ENCODE data around the gene EVA1A. TPM values are rescaled to one million over a fixed set of nuclear protein-coding genes. Genes with fewer than 3 reads are reported as not detected.
"Not testable (repeated sequence)": the region's sequence is repeated elsewhere in the genome, so short reads cannot be mapped to it uniquely, and the experiment has no call there.

The EVA1A gene
- polyA plus RNA-seq, 3 donors: 12.3 to 16.6 (median 15.6) TPM

DNA sequence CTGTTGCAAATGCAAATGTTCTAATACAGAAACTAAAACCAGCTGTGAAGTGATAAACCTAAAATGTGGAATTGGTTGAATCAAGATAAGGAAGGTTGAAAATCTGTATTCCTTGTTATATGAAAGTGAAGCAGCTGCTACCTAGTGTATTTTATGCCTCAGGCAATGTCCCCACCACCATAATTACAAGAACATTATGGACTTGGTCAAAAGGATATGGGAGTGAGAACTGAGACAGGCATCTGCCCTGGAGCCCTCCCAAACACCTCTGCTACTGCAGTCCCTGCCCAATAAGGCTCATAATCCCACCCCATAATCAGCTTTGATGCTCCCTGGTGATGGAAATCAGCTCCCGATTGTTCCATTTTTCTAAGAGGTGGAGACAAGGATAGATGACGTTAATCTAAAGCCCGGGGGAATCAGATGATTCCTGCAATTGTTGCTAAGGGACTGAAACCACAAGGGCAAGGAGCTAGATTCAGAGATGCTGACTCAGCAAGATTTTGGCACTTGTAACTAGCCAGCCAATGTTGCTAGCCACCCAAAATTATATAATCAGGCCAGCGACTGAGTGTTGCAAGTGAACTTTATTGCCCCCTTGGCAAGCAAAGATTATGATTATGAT, 69.5 kb downstream of the EVA1A start:
- no peak for DNase-seq (ENCODE audit: low read depth in 3 of 3, low spot score in 2 of 3)

GRCh38 chr2:75489721-75490120, 71.0 kb downstream of the EVA1A start:
- no peak for DNase-seq (ENCODE audit: low read depth in 3 of 3, low spot score in 2 of 3)

DNA sequence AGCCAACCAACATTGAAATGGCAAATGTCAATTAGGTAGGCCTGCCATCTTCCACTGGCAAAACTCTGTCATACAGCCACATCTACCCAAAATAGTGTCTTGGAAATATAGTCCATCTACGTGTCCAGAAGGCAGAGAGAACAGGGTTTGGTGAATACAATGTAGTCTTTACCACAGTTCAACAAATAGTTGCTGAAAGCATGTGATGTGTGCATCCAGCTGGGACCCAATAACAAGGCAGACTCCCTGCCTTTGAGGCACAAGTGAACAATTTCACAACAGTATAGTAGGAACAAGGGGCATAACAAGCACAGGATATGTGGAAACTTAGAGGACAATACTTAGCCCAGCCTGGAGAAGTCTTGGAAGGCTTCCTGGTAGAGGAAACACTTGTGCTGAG, 72.6 kb downstream of the EVA1A start:
- DNase-seq (ENCODE audit: low read depth in 3 of 3, low spot score in 2 of 3): no peak

- DNase-seq (ENCODE audit: low read depth in 3 of 3, low spot score in 2 of 3): not testable (repeated sequence)
Measured at GRCh38 chr2:75486735-75487134, 74.0 kb downstream of the EVA1A start.

- DNase-seq (ENCODE audit: low read depth in 3 of 3, low spot score in 2 of 3): no peak
Measured at GRCh38 chr2:75484840-75485239, 75.9 kb downstream of the EVA1A start.

DNA sequence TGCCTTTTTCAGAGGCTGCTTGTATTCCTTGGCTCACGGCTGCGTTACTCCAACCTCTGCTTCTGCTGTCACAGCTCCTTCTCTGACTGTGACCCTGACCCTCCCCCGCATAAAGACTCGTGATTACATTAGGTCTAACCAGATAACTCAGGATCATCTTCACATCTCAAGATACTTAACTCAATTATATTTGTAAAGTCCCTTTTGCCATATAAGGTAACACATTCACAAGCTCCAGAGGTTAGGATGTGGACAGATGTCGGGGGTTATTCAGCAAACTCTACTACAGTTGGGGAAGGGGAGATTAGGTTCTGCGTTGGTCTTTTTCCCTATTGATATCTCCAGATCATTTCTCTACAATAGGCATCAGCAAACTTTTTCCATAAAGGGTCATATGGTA, 76.9 kb downstream of the EVA1A start:
- DNase-seq (ENCODE audit: low read depth in 3 of 3, low spot score in 2 of 3): no peak

GRCh38 chr2:75482398-75482797, 78.3 kb downstream of the EVA1A start:
- DNase-seq (ENCODE audit: low read depth in 3 of 3, low spot score in 2 of 3): no peak

DNA sequence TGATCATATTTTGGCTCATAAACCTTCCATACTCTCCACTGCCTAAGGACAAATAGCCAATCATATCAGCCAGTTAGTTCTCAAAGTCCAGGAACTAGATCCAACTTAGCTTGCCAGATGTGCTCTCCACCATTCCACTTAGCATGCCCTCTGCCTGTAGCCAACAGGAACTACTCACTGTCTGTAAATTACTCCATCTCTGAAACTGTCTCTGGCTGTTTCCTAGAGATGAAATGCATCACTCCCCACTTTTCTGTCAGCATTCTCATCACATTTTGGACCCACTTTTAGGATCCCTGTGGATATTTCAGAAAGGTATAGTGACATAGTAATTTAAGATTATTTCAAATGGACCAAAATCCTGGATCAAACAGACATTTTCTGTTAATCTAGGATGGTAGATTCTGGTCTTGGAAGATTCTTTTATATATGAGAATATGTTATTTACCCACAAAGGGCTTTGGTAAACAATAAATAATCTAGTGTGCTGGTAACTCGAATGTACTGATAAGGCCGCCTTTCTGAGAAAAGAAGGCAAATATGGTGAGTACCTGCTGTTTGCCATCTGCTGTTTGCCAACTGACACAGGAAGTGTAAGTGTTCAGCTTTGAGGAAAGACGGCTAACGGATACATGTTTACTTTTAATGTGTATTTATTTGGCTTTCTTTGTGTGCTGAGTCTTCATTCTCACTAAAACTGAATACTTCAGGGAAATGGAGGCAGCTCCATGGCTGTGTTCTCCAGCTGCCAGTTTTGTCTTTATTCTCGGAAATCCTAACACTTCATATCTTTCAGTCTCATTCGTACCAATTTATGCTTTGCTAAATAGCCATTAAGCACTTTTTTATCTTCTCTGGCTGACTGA, 79.5 kb downstream of the EVA1A start:
- DNase-seq (ENCODE audit: low read depth in 3 of 3, low spot score in 2 of 3): no peak

DNA sequence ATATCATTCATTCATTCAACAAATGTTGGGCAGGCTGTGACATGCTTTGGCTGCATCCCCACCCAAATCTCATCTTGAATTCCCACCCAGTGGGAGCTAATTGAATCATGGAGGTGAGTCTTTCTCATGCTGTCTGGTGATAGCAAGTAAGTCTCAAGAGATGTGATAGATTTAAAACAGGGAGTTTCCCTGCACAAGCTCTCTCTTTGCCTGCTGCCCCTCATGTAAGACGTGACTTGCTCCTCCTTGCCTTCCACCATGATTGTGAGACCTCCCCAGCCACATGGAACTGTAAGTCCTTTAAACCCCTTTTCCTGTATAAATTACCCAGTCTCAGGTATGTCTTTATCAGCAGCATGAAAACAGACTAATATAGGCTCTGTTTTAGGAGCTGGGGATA, 83.0 kb downstream of the EVA1A start:
- not testable (repeated sequence) for DNase-seq (ENCODE audit: low read depth in 3 of 3, low spot score in 2 of 3)

- peak; percentile 37 to 41 (median 39) for DNase-seq (ENCODE audit: low read depth in 3 of 3, low spot score in 2 of 3)
Measured at GRCh38 chr2:75476761-75477160, 84.0 kb downstream of the EVA1A start.

GRCh38 chr2:75475976-75476375, 84.8 kb downstream of the EVA1A start:
- no peak for DNase-seq (ENCODE audit: low read depth in 3 of 3, low spot score in 2 of 3)

- DNase-seq (ENCODE audit: low read depth in 3 of 3, low spot score in 2 of 3): no peak
Measured at GRCh38 chr2:75475049-75475448, 85.7 kb downstream of the EVA1A start.

- DNase-seq (ENCODE audit: low read depth in 3 of 3, low spot score in 2 of 3): no peak
Measured at GRCh38 chr2:75474115-75474514, 86.6 kb downstream of the EVA1A start.

DNA sequence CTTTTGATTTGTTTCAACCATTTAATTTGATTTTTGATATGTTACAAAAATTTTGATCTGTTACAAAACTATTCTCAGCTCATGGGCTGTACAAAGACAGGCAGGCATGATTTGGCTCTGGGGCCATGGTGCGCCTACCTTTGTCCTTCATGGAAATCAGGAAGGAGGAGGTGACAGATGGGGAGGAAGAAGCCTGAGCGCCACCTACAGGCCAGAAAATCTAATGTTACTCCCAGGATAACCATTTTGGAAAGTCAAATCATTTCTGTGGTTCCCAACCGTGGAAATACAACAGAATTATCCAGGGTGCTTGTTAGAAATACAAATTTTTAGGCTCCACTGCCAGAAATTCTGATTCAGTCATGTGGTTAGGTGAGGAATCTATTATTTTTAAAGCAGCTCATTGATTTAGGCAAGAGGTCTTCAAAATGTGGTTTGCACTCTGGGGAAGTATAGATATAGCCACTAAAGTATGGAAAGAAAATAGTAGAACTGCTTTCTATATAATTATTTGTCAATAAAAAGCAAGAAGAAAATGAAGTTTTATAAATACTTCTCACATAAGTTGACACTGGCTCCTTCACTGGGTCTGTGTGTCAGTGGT, 93.9 kb downstream of the EVA1A start:
- no peak for DNase-seq (ENCODE audit: low read depth in 3 of 3, low spot score in 2 of 3)

DNA sequence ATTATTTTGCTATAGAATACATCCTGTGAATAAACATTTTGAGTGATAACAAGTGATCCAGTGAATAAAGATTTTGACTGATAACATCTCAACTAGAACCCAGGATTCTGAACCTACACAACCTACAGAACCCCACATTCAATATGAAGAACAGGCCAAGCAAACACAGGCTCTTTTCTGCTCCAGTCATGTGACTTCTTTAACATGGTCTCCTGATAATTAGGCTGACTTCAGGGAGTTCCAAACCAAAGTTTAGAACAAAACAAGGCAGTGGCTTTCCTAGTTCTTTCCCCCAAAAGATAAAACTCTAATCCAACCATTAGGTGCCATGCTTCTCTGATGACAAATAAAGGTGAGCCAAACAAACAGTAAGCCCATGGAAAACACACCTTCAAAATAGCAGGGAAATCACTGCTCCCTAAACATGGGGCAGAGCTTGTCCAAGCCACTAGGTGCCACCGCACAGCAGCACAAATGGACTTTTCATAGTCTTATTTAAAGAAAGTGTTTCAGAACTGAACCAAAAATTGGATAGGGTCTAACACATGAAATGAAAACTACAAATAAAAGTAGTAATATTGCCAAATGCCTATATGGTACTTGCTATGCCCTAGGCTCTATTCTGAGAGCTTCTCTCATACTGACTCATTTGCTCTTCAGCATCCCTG, 95.3 kb downstream of the EVA1A start:
- DNase-seq (ENCODE audit: low read depth in 3 of 3, low spot score in 2 of 3): no peak

GRCh38 chr2:75464348-75464946, 96.3 kb downstream of the EVA1A start:
- no peak for DNase-seq (ENCODE audit: low read depth in 3 of 3, low spot score in 2 of 3)

GRCh38 chr2:75462721-75463120, 98.0 kb downstream of the EVA1A start:
- no peak for DNase-seq (ENCODE audit: low read depth in 3 of 3, low spot score in 2 of 3)

- no peak for DNase-seq (ENCODE audit: low read depth in 3 of 3, low spot score in 2 of 3)
Measured at GRCh38 chr2:75462206-75462605, 98.5 kb downstream of the EVA1A start.

DNA sequence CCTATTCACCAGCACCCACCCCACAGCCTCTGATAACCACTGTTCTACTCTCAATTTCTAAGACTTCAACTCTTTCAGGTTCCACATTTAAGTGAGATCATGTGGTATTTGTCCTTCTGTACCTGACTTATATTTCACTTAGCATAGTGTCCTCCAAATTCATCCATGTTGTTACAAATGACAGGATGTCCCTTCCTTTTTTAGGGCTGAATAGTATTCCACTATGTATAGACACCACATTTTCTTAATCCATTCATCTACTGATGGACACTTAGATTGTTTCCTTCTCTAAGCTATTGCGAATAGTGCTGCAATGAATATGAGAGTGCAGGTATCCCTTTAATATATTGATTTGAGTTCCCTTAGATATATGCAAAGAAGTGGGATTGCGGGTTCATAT, 100.1 kb downstream of the EVA1A start:
- DNase-seq (ENCODE audit: low read depth in 3 of 3, low spot score in 2 of 3): no peak

DNA sequence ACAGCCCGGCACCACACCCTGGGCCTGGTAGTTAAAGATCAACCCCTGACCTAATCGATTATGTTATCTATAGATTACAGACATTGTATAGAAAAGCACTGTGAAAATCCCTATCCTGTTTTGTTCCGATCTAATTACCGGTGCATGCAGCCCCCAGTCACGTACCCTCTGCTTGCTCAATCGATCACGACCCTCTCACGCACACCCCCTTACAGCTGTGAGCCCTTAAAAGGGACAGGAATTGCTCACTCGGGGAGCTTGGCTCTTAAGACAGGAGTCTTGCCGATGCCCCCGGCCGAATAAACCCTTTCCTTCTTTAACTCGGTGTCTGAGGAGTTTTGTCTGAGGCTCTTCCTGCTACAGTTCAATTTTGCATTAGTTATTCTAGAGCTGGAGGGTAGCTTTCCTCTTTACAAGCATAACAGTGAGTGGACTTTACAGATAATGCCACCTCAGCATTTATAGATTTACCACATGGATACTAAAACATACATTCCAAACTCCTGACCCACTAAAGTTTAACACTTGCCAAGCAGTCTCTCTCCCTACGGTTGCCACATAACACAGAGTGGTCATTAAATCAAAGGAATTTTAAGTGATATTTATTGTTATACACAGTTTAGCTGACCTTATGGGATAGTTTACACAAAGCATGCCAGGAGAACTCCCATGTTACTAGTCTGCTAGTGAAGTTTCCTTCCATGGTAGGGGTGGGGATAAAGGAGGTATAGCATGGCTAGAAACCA, 101.0 kb downstream of the EVA1A start:
- no peak for DNase-seq (ENCODE audit: low read depth in 3 of 3, low spot score in 2 of 3)

Measured in right renal cortex interstitium (tissue), 3 donors.